ENCODE data around the gene RGL3.
A peak's percentile ranks its signal among the peaks of the same experiment; 100 is the strongest.
"Not testable (repeated sequence)": the region's sequence is repeated elsewhere in the genome, so short reads cannot be mapped to it uniquely, and the experiment has no call there.

The RGL3 gene

DNA sequence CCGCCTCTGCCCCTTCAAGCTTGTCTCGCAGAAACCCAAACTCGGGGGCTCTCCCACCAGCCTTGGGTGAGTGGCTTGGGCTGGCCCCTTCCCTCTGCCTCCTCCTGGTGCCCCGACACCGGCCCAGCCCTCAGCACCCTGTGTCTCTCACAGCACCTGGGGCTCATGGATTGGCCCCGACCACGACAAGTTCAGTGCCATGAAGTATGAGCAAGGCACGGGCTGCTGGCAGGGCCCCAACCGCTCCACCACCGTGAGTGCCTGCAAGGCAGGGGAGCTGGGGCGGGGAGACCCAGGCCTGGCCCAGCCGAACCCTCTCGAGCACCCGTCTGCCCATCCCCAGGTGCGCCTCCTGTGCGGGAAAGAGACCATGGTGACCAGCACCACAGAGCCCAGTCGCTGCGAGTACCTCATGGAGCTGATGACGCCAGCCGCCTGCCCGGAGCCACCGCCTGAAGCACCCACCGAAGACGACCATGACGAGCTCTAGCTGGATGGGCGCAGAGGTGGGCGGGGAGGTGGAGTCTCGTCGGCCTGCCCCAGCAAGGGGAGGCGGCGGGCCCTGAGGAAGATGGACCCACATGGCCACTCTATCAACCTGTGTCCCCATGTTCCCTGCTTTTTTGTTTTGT, 29.9 kb upstream of the RGL3 start:
- no peak for DNase-seq

DNA sequence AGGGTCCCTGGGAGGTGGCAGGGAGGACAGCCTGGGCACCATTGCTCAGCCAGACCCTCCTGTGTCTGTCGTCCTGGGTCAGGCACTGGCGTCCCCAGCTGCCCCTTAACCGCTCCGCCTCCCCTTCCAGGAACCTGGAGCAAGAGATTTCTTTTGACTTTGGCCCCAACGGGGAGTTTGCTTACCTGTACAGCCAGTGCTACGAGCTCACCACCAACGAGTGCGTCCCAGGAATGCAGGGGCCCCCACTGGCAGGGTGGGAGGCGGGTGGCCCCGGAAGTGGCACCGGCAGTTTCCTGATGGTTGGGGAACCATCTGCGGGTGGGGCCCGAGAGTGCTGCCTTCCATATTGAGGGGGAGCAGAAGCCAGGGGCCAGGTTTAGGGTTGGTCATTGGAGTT, 29.3 kb upstream of the RGL3 start:
- DNase-seq: no peak

DNA sequence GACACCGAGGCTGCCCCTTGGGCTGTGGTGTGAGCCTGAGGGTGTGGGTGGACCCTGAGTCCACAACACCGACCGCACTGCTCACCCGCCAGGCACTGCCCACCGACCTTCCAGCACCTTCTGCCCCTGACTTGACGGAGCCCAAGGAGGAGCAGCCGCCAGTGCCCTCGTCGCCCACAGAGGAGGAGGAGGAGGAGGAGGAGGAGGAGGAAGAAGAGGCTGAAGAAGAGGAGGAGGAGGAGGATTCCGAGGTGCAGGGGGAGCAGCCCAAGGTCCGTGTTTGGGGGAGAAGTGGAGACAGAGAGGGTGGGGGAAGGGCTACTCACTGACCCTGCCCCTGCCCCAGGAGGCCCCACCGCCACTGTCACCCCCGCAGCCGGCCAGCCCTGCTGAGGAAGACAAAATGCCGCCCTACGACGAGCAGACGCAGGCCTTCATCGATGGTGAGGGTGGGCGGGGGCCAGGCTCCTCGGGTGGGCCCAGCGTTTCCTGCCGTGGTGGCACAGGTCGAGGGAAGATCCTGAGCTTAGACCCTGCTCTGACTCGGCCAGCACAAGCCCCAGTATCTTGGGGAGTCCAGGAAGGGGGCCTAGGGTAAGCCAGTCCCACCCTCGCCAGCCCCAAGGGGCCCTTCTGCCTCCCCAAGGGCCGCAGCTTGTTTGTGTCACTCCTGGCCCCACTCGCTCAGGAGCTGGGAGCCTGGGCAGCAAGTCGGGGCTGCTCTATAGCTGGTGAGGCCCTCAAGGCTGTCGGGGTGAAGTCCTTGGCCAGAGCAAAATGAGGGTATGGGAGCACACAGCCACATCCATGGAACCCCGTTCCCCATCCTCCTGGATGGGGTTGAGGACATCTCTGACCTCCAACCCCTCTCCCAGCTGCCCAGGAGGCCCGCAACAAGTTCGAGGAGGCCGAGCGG, 28.5 kb upstream of the RGL3 start:
- no peak for DNase-seq

DNA sequence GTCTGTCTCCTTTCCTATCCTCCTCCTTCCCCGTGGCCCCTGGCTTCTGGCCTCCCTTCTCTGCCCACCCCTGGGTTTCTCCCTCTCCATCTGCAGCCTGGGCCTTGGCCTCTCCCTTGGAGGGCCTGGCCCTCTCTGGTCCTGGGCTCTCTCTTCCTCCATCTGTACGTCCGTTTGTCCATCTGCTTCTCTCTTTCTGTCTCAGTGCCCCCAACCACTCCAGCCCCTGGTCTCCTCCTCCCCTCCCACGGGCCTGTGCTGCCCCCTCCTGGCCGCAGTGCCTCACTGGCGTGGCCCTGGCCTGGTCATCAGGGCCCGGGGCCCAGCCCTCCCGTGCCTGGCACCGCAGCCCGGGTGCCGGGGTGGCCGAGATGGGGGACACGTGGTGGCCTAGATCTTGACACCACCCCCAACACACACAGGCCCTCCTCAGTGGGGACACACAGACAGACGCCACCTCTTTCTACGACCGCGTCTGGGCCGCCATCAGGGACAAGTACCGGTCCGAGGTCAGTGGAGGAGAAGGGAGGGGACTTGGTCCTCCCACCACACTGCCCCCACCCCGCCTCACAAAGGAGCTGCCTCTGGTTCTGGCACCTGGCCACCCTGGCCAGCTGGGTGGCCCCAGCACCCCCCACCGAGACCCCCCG, 27.7 kb upstream of the RGL3 start:
- peak; percentile 61 for DNase-seq

DNA sequence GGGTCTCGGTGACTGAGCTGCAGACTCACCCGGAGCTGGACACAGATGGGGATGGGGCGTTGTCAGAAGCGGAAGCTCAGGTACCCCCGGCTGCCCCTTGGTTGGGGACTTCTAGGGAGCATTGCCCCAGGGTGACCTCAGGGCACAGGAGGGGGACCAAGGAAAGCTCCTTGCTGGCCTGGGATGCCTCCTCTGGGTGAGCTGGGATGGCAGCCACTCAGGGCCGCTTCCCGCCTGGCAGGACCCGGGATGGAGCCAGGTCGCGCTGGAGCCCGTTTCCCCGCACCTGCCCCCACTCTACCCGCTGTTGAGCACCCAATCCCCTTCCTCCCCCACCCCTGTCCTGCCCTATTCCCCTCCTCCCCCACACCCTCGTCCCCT, 27.1 kb upstream of the RGL3 start:
- DNase-seq: no peak

DNA sequence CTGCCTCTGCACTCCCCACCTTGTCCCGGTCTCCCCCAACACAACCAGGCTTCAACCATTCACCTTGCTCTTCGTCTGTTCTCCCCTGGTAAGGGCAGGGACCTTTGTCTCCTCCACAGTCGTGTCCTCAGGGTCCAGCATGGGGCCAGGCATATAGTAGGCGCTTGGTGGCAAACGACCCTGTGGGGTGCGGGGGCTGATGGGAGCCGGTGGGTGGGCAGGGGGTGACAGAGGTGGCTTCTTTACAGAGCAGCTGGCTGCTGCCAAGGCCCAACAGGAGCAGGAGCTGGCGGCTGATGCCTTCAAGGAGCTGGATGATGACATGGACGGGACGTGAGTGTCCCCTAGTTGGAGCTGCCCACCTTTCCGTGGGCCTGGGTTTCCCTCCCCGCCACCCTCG, 26.0 kb upstream of the RGL3 start:
- no peak for DNase-seq

DNA sequence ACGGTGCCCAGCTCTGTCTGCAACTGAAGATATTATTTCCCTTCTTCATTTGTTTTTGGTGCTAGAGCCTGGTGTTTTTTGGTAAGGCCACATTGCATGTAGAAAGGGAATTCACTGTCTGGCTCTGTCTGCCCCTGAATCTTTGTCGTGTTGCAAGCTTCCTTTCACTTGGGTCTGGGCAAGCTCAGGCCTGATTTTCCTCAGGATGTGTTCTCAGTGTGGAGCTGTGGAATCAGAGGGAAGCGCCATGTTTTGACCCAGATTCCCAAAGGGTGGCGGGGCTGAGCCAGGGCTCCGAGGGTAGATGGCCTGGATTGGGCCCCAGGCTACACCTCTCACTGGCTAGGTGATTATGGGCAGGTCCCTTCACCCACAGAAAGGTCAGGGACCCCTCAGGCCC, 24.9 kb upstream of the RGL3 start:
- no peak for DNase-seq

DNA sequence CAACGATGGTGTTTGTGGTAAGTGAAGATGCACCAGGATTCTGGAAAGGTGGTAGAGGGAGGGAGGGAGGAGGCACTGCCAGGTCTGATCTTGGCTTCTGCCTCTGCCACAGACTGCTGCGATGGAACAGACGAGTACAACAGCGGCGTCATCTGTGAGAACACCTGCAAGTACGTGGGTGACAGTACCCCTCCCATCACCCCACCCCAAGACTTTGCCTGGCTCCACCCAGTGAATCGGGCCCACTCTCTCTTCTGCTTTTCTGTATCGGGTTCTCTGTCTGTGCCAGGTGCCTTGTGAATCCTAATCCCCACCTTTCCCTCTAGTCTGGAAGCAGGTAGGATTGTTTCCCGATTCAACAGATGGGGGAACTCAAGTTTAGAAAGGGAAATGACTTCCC, 18.8 kb upstream of the RGL3 start:
- no peak for DNase-seq

DNA sequence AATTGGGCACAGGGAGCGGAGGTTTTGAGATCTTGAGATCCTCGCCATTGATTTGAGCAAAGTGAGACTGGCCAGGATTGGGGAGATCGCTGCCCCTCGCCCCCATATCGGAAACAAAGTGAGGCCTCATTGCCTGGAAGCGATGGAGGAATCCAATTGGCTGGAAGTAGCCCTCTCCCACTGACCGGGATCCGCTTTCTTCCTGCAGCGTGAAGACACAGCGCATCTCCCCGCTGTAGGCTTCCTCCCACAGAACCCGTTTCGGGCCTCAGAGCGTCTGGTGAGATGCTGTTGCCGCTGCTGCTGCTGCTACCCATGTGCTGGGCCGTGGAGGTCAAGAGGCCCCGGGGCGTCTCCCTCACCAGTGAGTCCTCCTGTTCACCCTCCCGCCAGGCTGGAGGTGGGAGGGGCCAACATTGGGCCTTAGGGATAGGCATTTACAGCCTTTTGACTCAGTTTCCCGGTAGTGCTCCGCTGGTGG, 16.8 kb upstream of the RGL3 start:
- no peak for DNase-seq

DNA sequence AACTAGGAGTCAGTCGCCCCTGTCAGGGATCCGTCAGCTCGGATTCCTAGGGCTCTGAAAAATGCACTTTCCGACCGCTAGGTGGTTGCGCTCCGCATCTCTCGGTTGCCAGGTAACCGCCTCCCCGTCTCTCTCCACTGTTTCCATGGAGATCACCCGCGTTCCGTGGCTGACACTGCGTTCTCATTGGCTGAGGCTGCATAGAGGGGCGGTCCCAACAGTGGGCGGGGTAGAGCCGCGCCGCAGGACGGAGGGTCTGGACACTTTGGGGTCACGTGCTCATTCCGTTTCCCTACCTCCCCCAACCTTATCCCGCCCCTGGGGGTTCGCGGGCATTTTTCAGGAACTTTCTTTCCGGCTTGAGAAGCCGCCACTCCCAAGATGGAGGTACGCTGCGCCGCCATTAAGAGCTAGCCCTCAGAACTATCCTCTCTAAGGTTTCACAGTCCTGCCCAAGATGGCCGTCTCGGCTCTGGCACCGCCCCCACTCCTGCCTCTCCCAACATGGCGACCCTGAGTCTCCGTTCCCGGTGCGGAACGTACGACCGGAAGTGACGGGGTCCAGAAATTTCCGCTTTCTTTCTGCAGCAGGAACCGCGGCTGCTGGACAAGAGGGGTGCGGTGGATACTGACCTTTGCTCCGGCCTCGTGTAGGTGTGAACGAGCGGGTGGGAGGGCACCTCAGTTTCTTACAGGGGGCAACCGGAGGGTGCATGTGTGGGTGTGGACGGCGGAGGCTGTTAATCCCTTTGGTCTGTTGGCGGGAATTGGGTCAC, 16.1 kb upstream of the RGL3 start, which contains the start of the genes ODAD3 and PRKCSH:
Gene ODAD3 (minus strand): TSS at position 65 of the 776 bp plus-strand sequence. CDS start 105 bp downstream, outside the sequence.
Gene PRKCSH (plus strand): TSS at position 579 of the 776 bp plus-strand sequence. CDS start 483 bp downstream, outside the sequence.
- peak; percentile 95 for DNase-seq

DNA sequence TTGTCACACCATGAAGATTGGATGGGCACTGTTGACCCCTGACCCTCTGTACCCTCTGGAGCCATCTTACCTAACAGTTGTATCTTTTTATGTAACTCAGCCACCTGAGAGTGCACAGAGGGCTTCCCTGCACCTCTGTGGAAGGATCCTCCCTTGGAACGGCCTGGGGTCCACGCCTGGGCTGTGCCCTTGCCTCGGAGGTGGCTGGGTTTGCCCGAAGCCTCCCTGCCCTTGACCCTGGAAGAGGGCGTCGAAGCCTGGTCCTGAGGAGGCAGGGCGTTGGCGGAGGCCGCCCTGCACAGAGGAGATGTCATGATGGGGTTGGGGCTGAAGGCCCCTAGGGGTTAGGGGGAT, 15.6 kb upstream of the RGL3 start:
- DNase-seq: no peak

DNA sequence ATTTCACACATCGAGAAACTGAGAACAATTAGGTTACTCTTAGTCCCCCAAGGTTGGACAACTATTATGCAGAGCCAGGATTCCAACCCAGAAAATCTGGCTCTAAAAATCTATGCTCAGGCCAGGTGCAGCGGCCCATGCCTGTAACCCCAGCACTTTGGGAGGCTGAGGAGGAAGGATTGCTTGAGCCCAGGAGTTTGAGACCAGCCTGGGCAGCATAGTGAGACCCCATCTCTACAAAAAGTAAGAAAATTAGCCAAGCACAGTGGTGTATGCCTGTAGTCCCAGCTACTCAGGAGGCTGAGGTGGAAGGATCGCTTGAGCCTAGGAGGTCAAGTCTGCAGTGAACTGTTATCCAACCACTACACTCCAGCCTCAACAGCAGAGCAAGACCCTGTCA, 14.4 kb upstream of the RGL3 start:
- not testable (repeated sequence) for DNase-seq

DNA sequence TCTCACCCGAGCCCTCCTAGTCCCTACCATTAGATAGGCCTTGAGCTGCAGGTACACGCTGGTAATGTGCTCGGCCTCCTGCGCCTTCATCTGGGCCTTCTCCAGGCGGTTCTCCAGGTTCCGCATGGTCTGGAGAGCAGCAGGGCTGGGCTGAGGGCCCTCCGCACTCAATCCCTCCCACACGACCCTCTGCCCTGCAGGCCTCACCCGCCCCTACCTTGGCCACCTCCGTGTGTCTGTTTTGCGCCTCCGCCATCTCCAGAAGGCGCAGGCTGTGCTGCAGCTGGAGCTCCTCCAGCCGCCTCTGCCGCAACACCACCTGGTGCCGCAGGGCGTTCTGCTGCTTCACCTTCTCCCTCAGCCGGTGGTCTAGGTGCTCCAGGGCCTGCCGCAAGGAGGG, 7.5 kb upstream of the RGL3 start:
- no peak for DNase-seq

DNA sequence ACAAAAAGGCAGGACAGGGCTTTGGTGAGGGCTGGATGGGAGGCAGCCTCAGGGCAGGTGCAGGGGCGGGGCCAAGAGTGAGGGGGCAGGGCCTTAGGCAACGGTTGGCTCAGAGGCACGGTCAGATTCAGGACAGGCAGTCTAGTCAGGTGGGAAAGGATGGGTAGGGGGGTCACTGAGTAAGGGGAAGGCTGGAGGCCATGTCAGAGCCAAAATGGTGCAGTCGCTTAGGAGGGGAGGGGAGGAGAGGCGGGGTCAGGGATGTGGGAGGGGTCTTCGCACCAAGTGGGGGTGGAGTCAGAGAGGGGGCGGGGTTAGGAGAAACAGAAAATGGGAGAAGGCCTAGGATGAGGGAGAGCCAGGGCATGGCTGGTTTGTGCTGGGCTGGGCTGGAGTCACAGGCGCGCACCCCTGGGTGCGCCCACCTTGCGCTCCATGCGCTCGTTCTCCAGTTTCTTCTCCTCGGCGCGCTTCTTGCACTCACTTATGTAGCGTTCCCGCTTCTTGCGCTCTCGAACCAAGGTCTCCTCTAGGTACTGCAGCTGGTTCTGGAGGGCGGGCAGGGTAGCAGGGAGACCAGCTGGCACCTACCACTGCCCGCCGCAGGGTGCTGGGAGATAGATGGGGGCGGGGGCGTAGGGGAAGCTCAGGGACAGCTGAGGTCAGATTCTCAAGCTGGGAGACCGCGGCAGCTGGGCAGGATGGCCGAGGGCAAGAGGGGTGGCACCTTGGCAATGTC, 6.8 kb upstream of the RGL3 start:
- no peak for DNase-seq

DNA sequence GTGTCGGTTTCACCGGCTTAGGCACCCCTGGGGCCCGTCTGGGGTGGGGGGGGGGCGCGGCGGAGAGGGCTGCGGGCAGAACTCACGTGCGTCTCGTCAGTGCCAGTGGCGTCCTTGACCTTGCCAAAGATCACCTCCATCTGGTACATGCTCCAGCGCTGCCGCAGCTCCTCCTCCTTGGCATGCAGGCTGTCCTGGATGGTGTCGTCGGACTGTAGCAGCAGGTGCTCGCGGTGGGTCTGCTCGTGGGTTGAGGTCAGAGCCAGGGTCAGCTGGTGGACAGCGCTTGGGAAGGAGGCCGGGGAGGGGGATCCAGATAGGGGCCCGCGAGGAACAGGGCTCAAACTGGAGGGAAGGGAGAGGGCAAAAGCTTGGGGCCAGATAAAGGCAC, 4.7 kb upstream of the RGL3 start:
- no peak for DNase-seq

DNA sequence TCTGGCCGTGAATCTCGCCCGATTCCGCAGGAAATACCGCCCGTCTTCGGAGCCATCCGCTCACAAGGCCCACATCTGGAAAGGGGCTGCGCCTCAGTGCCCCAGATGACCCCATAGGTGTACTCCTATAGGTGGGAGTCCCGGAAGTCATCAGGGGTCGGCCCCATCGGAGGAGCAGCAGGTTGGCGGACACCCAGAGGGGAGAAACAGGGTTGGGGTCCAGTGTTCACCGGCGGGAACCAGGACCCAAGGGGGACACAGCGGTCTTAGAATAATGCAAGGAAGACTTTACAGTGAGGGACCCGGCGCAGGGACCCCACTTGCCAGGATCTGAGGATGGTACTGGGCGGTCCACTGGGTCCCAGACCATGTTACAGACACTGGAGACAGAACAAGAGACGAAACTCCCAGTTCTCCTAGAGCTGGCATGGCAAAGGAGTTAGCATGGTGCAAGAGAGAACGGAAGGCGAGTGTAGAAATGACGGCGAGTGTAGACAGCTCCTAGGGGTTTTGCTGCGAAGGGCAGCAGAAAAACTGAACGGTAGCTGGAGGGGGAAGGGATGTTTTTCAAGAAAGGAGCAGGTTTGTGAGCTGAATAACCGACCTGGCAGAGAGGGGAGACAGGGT, 4.2 kb upstream of the RGL3 start:
- DNase-seq: no peak

DNA sequence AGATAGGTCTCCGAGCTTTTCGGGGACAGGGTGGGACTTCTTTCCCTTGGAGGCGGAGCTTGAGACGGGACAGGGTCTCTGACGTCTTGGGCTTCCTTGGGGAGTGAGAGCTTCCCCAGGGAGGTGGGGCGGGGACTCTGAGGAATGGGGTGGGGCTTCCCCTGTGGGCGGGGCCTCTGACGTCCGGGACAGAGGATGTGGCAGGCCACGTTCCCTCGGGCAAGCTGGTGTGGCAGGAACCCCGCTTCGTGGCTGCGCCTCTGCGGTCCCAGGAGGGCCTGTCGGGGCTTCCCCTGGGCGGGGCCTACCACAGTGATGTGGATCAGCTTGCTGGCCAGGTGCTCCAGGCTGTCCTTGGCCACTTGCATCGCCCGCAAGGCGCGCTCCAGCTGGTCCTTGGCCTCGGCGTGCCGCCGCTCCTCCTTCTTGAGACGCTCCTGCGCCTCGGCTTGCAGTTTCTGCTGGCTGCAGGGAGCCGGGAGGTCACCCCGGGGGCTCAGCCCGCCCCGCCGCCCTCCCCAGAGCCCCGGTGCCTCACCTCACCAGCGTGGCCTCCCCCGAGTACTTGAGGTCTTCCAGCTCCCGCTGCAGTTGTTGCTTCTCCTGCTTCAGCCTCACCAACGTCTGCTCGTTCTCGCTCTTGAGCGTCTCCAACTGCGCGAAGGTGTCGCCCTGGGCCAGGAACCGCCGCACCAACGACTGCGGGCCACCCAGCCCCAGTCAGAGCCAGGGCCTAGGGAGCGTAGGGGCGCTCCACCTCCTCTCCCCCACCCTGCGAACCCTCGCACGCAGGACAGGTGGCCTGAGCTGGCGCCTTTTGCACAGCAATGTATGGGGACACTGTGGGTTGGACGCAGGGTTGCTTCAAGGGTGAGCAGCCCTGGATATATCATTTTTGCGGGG, 3.3 kb upstream of the RGL3 start:
- peak; percentile 59 for DNase-seq

DNA sequence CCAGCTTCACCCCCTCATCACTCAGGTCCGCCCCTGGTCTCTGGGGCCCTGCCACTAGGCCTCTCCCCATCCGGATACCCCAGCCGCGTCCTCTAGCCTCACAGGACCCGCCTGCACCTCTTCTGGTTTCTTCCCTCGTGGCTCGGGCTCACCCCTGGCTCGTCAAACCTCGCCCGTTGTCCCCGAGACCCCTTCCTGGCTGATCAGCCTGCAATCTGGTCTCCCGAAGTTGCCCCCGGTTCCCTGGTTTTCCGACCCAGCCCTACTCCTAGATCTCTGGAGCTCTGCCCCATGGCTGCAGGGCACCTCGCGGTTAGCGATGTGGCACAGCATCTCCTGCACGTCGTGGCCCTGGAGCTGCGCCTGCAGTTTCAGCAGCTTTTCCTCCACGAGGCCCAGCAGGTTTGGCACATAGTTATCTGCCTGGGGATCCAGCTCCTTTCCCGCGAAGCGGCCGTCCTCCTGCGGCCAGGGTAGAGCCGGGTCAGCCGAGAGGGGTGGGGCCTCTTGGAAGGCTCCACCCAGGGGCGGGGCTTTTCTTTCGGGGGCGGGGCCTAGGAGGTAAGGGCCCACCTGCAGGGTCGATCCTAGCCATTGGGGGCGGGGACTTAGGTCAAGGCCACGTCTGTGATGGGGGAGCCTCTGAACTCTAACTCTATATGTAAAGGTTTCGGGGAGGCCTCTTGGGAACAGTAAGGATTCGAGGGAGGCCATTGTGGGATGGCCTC, 2.4 kb upstream of the RGL3 start:
- DNase-seq: peak; percentile 52

DNA sequence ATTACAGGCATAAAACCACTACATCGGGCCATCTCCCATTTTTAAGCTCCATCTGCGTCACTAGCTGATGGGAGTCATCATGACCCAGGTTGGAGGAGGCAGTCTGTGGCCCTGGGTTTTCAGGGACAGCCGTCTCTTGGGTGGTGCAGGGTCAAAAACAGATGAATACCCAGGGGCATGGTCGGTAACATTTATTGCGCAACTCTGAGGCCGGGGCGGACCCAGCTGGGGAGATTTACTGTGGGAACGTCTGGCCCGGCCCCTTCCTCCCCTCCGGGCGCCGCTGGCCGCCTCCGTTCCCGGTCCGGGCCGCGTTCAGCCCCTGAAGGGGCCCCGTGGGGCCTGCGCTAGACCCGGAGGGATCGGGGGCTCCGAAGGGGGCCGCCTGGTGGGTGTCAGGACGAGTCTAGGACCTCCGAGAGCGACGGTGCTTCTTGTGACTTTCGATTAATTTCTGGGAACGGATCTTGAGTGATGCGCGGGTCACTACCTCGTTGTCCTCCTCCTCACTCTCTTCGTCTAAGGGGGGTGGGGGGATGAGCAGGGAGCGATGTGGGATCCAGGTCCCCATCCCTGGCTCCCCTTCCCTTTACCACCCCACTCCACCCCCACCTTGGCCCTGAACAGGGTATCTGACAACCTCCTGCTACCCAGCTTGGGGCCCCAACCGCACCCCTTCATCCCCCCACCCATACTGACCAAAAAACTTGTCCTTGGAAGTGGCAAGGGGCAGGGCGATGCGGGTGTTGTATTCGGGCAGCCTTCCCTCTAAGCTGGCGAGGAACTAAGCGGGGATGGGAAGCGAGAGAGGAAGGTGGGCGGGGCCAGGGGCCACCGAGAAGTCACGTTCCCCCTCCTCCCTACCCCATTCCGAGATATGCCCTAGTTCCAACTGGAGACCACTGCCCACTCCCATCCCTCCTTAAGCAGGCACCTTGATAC, 1.6 kb upstream of the RGL3 start:
- DNase-seq: no peak
